Peyer's patch (tissue), 4 donors: ENCODE results near the gene LIPC.

Experiments
- CTCF ChIP-seq, 6 experiments: fragments of 450-650 bp in 4 of 6; fragments of 200-600 bp in 2 of 6; sonication (generic) in 1 of 6; IDR thresholded peaks; one replicate each; pipeline ENCODE4 v1.5.1; 2017 to 2019; ENCODE audit warnings: antibody characterized with exemption in 6 of 6, mild to moderate bottlenecking in 3 of 6, moderate library complexity in 1 of 6
- POLR2A ChIP-seq, 2 donors: fragments of 450-650 bp; IDR thresholded peaks; one replicate each; pipeline ENCODE4 v1.5.1; 2017; ENCODE audit warnings: antibody characterized with exemption in 2 of 2, mild to moderate bottlenecking in 2 of 2, moderate library complexity in 2 of 2

- TF ChIP-seq CTCF (IDR thresholded peaks at IDR 0.05) (no peak), POLR2A (IDR thresholded peaks at IDR 0.05) (no peak)
These were observed 81.2 kb downstream of the LIPC start for GRCh38 chr15:58513008-58513407.
